Activated T-cell treated with anti-CD3 and anti-CD28 coated beads, Interleukin-2, amount 50 U/mL, for 4 hours (primary cell): Measurements from ENCODE around the gene SPHKAP. TPM values are rescaled to one million over a fixed set of nuclear protein-coding genes. Genes with fewer than 3 reads are reported as not detected.
"Not testable (repeated sequence)": the region's sequence is repeated elsewhere in the genome, so short reads cannot be mapped to it uniquely, and the experiment has no call there.

Experiments used
- ATAC-seq, 2 donors: fragments of 200-7000 bp; cut with Tn5 transposase; one replicate each; pipeline ENCODE4 v1.10.0; 2021
- DNase-seq: peaks from one replicate; pipeline ENCODE4 v3.0.0-alpha.2; 2020
- H3K27me3 Mint-ChIP-seq: one replicate; pipeline ENCODE4 v1.8.0; 2021; ENCODE audit warnings: low read depth, mixed read lengths
- H3K36me3 Mint-ChIP-seq: one replicate; pipeline ENCODE4 v1.8.0; 2022; ENCODE audit warnings: mixed read lengths; ENCODE audit not compliant: insufficient read depth
- H3K4me1 Mint-ChIP-seq: one replicate; pipeline ENCODE4 v1.8.0; 2021; ENCODE audit warnings: low read depth, mixed read lengths
- H3K4me3 Mint-ChIP-seq: one replicate; pipeline ENCODE4 v1.8.0; 2021; ENCODE audit warnings: mild to moderate bottlenecking, moderate library complexity, mixed read lengths
- H3K9me3 Mint-ChIP-seq: one replicate; pipeline ENCODE4 v1.8.0; 2021; ENCODE audit warnings: mixed read lengths
- total RNA-seq, 3 donors: library from RNA; stranded (reverse); gene quantifications; one replicate each; pipeline ENCODE4 v1.2.1, GENCODE V29; 2021

SPHKAP gene
- total RNA-seq, 3 donors from 2014 or later = not detected

GRCh38 chr2:227936249-227936648 is 245.2 kb downstream of the SPHKAP start:
- not testable (repeated sequence) for H3K4me3 Mint-ChIP-seq, H3K27me3 Mint-ChIP-seq, H3K4me1 Mint-ChIP-seq, H3K36me3 Mint-ChIP-seq, ATAC-seq, H3K9me3 Mint-ChIP-seq, DNase-seq

DNA sequence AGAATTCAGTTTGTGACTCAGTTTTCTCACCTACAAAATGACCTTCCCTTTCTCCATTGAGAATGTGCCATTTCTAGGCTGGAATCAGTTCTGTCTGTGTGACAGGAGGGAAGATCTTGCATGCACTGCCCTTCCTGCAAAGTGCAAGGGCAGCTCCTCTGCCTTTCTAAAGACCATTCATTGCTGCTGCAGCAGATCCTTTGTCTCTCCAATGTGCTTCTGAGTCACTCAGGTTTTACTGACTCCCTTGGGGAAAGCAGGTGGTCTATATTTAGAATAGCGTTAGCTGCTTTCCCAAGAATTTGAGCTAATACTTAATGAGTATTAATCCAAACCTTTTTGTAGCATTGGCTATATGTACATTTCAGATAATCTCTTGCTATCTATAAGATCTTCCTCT is 247.6 kb downstream of the SPHKAP start:
- DNase-seq (no peak), ATAC-seq (no peak)
- Mint-ChIP-seq H3K9me3 (no peaks in the 10 kb centered on the region), H3K4me3 (no peak overlapping the region), H3K27me3 (peaks cover 10% of the 10 kb centered on the region), H3K4me1 (no peaks in the 10 kb centered on the region), H3K36me3 (no peaks in the 10 kb centered on the region)

DNA sequence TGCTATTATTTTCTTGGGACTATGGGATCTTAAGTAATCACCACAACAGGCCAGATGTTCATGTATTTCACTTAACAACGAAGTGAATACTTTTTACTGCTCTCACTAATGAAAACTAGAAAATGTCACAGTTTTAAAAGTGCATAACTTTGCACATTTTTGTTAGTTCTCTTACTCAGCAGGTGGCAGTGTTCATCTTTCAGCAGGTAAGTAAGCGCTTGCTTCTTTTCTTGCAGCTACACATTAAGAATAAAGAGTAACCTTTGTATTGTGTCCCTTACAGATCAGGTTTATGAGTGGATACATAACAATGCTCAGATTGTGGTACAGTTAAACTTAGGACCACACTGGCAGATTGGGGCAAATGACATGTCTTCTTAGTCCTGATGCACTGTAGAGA is 249.1 kb downstream of the SPHKAP start:
- DNase-seq (no peak), ATAC-seq (no peak)
- H3K4me1 Mint-ChIP-seq = no peaks in the 10 kb centered on the region
- no peak overlapping the region for H3K4me3 Mint-ChIP-seq
- H3K9me3 Mint-ChIP-seq = peaks cover 6% of the 10 kb centered on the region
- H3K27me3 Mint-ChIP-seq = peaks cover 7% of the 10 kb centered on the region
- H3K36me3 Mint-ChIP-seq = no peaks in the 10 kb centered on the region

GRCh38 chr2:227932001-227932400 is 249.5 kb downstream of the SPHKAP start:
- Mint-ChIP-seq H3K36me3 (no peaks in the 10 kb centered on the region), H3K4me1 (no peaks in the 10 kb centered on the region), H3K4me3 (no peak overlapping the region), H3K9me3 (peaks cover 10% of the 10 kb centered on the region), H3K27me3 (peaks cover 7% of the 10 kb centered on the region)
- DNase-seq (no peak), ATAC-seq (no peak)
